ENCODE data around the gene BID.

- no peak for TF ChIP-seq CTCF (conservative IDR thresholded peaks at IDR 0.05; ENCODE audit: low read depth, low read length)
- no peak for TF ChIP-seq MXI1 (IDR thresholded peaks at IDR 0.05; ENCODE audit: borderline replicate concordance, low read depth, low read length)
- no peak for TF ChIP-seq FOS (IDR thresholded peaks at IDR 0.05; ENCODE audit: low read depth, low read length)
- no peak for TF ChIP-seq POLR2A (IDR thresholded peaks at IDR 0.05; ENCODE audit: low read depth, low read length)
Measured at GRCh38 chr22:17705546-17705945, 68.7 kb downstream of the BID start.
